HepG2 (cell line): Measurements from ENCODE around the gene JOSD1. TPM values are rescaled to one million over a fixed set of nuclear protein-coding genes. Genes with fewer than 3 reads are reported as not detected.

Experiments used
- BHLHE40 ChIP-seq: IDR thresholded peaks from 2 replicates; pipeline ENCODE4 v1.6.1; 2011; ENCODE audit warnings: low read length, improper control_type of control experiment
- BRD4 ChIP-seq: sonication (generic); formaldehyde crosslinking; IDR thresholded peaks from 2 replicates; pipeline ENCODE4 v1.4.0; 2020; ENCODE audit warnings: missing genetic modification reagents
- CHCHD3 ChIP-seq: sonication (generic); formaldehyde crosslinking; IDR thresholded peaks from 2 replicates; pipeline ENCODE4 v1.8.0; 2022; ENCODE audit warnings: mild to moderate bottlenecking, missing genetic modification reagents, moderate library complexity
- HBP1 ChIP-seq: IDR thresholded peaks from 2 replicates; pipeline ENCODE4 v1.6.1; 2016; ENCODE audit warnings: low read depth, control low read depth
- HHEX ChIP-seq: IDR thresholded peaks from 2 replicates; pipeline ENCODE4 v1.6.1; 2016; ENCODE audit warnings: control low read depth
- IKZF1 ChIP-seq: fragments of 450-650 bp; IDR thresholded peaks from 2 replicates; pipeline ENCODE4 v1.7.1; 2016
- KDM5A ChIP-seq: fragments of 200-600 bp; sonication (generic); IDR thresholded peaks from 2 replicates; pipeline ENCODE4 v1.7.0; 2018; ENCODE audit warnings: antibody characterized with exemption, mild to moderate bottlenecking, low read length, borderline replicate concordance
- MEIS1 ChIP-seq: sonication (generic); formaldehyde crosslinking; IDR thresholded peaks from 2 replicates; pipeline ENCODE4 v1.9.0; 2021; ENCODE audit warnings: mild to moderate bottlenecking, missing genetic modification reagents, moderate library complexity, borderline replicate concordance
- MYC ChIP-seq: sonication (generic); formaldehyde crosslinking; IDR thresholded peaks from 2 replicates; pipeline ENCODE4 v1.9.0; 2021; ENCODE audit warnings: missing genetic modification reagents, borderline replicate concordance
- NFKB2 ChIP-seq: sonication (generic); formaldehyde crosslinking; IDR thresholded peaks from 2 replicates; pipeline ENCODE4 v1.4.0; 2020; ENCODE audit warnings: missing genetic modification reagents, borderline replicate concordance
- NPAS2 ChIP-seq: sonication (generic); formaldehyde crosslinking; IDR thresholded peaks from 2 replicates; pipeline ENCODE4 v1.8.0; 2022; ENCODE audit warnings: mild to moderate bottlenecking, missing genetic modification reagents, borderline replicate concordance
- NR2F6 ChIP-seq, 2 experiments: IDR thresholded peaks; 2 replicates each; pipeline ENCODE4 v1.6.1; 2016; ENCODE audit warnings: antibody characterized with exemption in 1 of 2, mild to moderate bottlenecking in 1 of 2
- RXRA ChIP-seq: sonication (generic); formaldehyde crosslinking; IDR thresholded peaks from 2 replicates; pipeline ENCODE4 v1.5.1; 2020; ENCODE audit warnings: missing genetic modification reagents
- TP53 ChIP-seq: sonication (generic); formaldehyde crosslinking; conservative IDR thresholded peaks from 2 replicates; pipeline ENCODE4 v1.4.0; 2020; ENCODE audit warnings: missing genetic modification reagents
- ZBTB1 ChIP-seq: sonication (generic); formaldehyde crosslinking; IDR thresholded peaks from 2 replicates; pipeline ENCODE4 v1.4.0; 2020; ENCODE audit warnings: missing genetic modification reagents, borderline replicate concordance
- ZBTB42 ChIP-seq: sonication (generic); formaldehyde crosslinking; IDR thresholded peaks from 2 replicates; pipeline ENCODE4 v1.5.0; 2020; ENCODE audit warnings: mild to moderate bottlenecking, missing genetic modification reagents
- ZHX1 ChIP-seq: sonication (generic); formaldehyde crosslinking; IDR thresholded peaks from 2 replicates; pipeline ENCODE4 v1.8.1; 2022; ENCODE audit warnings: low read depth, mild to moderate bottlenecking, missing genetic modification reagents
- ZNF136 ChIP-seq: sonication (generic); formaldehyde crosslinking; IDR thresholded peaks from 2 replicates; pipeline ENCODE4 v1.8.1; 2022; ENCODE audit warnings: low read depth, mild to moderate bottlenecking, moderate library complexity, missing genetic modification reagents
- ZNF33B ChIP-seq: sonication (generic); formaldehyde crosslinking; IDR thresholded peaks from 2 replicates; pipeline ENCODE4 v1.5.1; 2020; ENCODE audit warnings: mild to moderate bottlenecking, missing genetic modification reagents
- ZNF34 ChIP-seq: sonication (generic); formaldehyde crosslinking; IDR thresholded peaks from 2 replicates; pipeline ENCODE4 v1.4.0; 2020; ENCODE audit warnings: mild to moderate bottlenecking, missing genetic modification reagents, borderline replicate concordance
- ZNF660 ChIP-seq: sonication (generic); formaldehyde crosslinking; IDR thresholded peaks from 2 replicates; pipeline ENCODE4 v1.5.1; 2020; ENCODE audit warnings: mild to moderate bottlenecking, low read depth, missing genetic modification reagents, borderline replicate concordance
- ZNF891 ChIP-seq: sonication (generic); formaldehyde crosslinking; IDR thresholded peaks from 2 replicates; pipeline ENCODE4 v1.5.0; 2020; ENCODE audit warnings: mild to moderate bottlenecking, missing genetic modification reagents
- polyA plus RNA-seq, 8 experiments: library from polyadenylated mRNA; depleted of rRNA in 3 of 8; stranded (reverse) in 7 of 8; unstranded in 1 of 8; fragments of >200 nt; fragmentation: Illumina TruSeq in 4 of 8; extraction: Trizol in 4 of 8; gene quantifications; 2 replicates each; pipeline versions ENCODE4 v1.2.1 to v1.2.3, GENCODE V29; 2011 to 2016; ENCODE audit warnings: low read depth in 4 of 8, missing spikeins in 1 of 8, mixed read lengths in 1 of 8; ENCODE audit not compliant: insufficient read depth in 1 of 8
- total RNA-seq, 5 experiments: library from RNA; depleted of rRNA; stranded (reverse); fragments of >200 nt; fragmentation: Illumina TruSeq; extraction: Trizol; gene quantifications; 2 replicates each; pipeline ENCODE4 v1.2.3, GENCODE V29; 2016; ENCODE audit warnings: low read depth in 1 of 5
- TF ChIP-seq, protein P1 (sequence below): sonication (generic); formaldehyde crosslinking; IDR thresholded peaks from 2 replicates; pipeline ENCODE4 v1.8.0; 2022; ENCODE audit warnings: low read depth, missing genetic modification reagents
- TF ChIP-seq, protein P2 (sequence below): IDR thresholded peaks from 2 replicates; pipeline ENCODE4 v1.6.1; 2012; ENCODE audit warnings: inconsistent platforms

JOSD1 gene
- total and polyA plus RNA-seq, 2 of the 13 experiments (the other 11 are each of a cell fraction or from before 2014, with no cell fraction given) = 31.7 to 38.4 TPM

- TF ChIP-seq, protein P1, sequence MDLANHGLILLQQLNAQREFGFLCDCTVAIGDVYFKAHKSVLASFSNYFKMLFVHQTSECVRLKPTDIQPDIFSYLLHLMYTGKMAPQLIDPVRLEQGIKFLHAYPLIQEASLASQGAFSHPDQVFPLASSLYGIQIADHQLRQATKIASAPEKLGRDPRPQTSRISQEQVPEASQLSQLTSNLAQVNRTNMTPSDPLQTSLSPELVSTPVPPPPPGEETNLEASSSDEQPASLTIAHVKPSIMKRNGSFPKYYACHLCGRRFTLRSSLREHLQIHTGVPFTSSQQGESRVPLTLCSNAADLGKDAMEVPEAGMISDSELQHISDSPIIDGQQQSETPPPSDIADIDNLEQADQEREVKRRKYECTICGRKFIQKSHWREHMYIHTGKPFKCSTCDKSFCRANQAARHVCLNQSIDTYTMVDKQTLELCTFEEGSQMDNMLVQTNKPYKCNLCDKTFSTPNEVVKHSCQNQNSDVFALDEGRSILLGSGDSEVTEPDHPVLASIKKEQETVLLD (CRISPR knock-in tag) = 0 out of 2 replicates have a peak, but pooled peaks have one; percentile 45
- 0 out of 2 replicates have a peak, but pooled peaks have one; percentile 69 for TF ChIP-seq ZBTB42 (CRISPR knock-in tag)
- no peak; the same call in 1 of the 2 replicates for TF ChIP-seq ZBTB1 (CRISPR knock-in tag)
- TF ChIP-seq BHLHE40 = peak; percentile 95
- no peak for TF ChIP-seq ZHX1 (CRISPR knock-in tag)
- TF ChIP-seq ZNF660 (CRISPR knock-in tag) = no peak
- peak; percentile 76; the same call in 1 of the 2 replicates for TF ChIP-seq KDM5A
- TF ChIP-seq RXRA (CRISPR knock-in tag) = no peak
- TF ChIP-seq NR2F6 (IDR thresholded peaks at IDR 0.05) = no peak
- 0 out of 2 replicates have a peak, but pooled peaks have one; percentile 22 for TF ChIP-seq NR2F6 (CRISPR knock-in tag; IDR thresholded peaks at IDR 0.05)
- peak; percentile 46; the same call in 1 of the 2 replicates for TF ChIP-seq MYC
- TF ChIP-seq ZNF34 (CRISPR knock-in tag) = no peak
- TF ChIP-seq, protein P2, sequence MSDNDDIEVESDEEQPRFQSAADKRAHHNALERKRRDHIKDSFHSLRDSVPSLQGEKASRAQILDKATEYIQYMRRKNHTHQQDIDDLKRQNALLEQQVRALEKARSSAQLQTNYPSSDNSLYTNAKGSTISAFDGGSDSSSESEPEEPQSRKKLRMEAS = no peak
- TF ChIP-seq TP53 (CRISPR knock-in tag) = no peak
- 0 out of 2 replicates have a peak, but pooled peaks have one; percentile 40 for TF ChIP-seq MEIS1 (CRISPR knock-in tag)
- 0 out of 2 replicates have a peak, but pooled peaks have one; percentile 32 for TF ChIP-seq BRD4 (CRISPR knock-in tag)
- no peak for TF ChIP-seq HHEX (CRISPR knock-in tag)
- TF ChIP-seq NFKB2 (CRISPR knock-in tag) = peak; percentile 53; the same call in 1 of the 2 replicates
- TF ChIP-seq CHCHD3 = 0 out of 2 replicates have a peak, but pooled peaks have one; percentile 48
- TF ChIP-seq ZNF136 (CRISPR knock-in tag) = peak; percentile 34; the same call in 1 of the 2 replicates
- no peak for TF ChIP-seq NPAS2 (CRISPR knock-in tag)
- no peak for TF ChIP-seq IKZF1
- no peak; the same call in 1 of the 2 replicates for TF ChIP-seq HBP1 (CRISPR knock-in tag)
- 0 out of 2 replicates have a peak, but pooled peaks have one; percentile 38 for TF ChIP-seq ZNF33B
- TF ChIP-seq ZNF891 (CRISPR knock-in tag) = no peak
Measured at GRCh38 chr22:38656256-38657044, 44.3 kb downstream of the JOSD1 start, which contains the start of the genes CBY1 and FAM227A (continued).
